Measurements from ENCODE around the gene TBC1D19.
"Not testable (repeated sequence)": the region's sequence is repeated elsewhere in the genome, so short reads cannot be mapped to it uniquely, and the experiment has no call there.

The TBC1D19 gene

GRCh38 chr4:26594778-26595177 is 10.9 kb downstream of the TBC1D19 start:
- DNase-seq (ENCODE audit: low read depth in 2 of 2, low spot score in 1 of 2), result no peak

GRCh38 chr4:26596843-26597242 is 13.0 kb downstream of the TBC1D19 start:
- no peak for DNase-seq (ENCODE audit: low read depth in 2 of 2, low spot score in 1 of 2)

- DNase-seq (ENCODE audit: low read depth in 2 of 2, low spot score in 1 of 2), result no peak
Measured at GRCh38 chr4:26601204-26601603, 17.3 kb downstream of the TBC1D19 start.

- no peak for DNase-seq (ENCODE audit: low read depth in 2 of 2, low spot score in 1 of 2)
Measured at GRCh38 chr4:26607776-26608175, 23.9 kb downstream of the TBC1D19 start.

- no peak for DNase-seq (ENCODE audit: low read depth in 2 of 2, low spot score in 1 of 2)
Measured at GRCh38 chr4:26609391-26609790, 25.5 kb downstream of the TBC1D19 start.

GRCh38 chr4:26609868-26610267 is 26.0 kb downstream of the TBC1D19 start:
- no peak for DNase-seq (ENCODE audit: low read depth in 2 of 2, low spot score in 1 of 2)

GRCh38 chr4:26611372-26611771 is 27.5 kb downstream of the TBC1D19 start:
- DNase-seq (ENCODE audit: low read depth in 2 of 2, low spot score in 1 of 2), result no peak

- DNase-seq (ENCODE audit: low read depth in 2 of 2, low spot score in 1 of 2), result no peak
Measured at GRCh38 chr4:26611885-26612284, 28.0 kb downstream of the TBC1D19 start.

GRCh38 chr4:26613237-26613636 is 29.4 kb downstream of the TBC1D19 start:
- DNase-seq (ENCODE audit: low read depth in 2 of 2, low spot score in 1 of 2), result no peak

GRCh38 chr4:26613735-26614134 is 29.9 kb downstream of the TBC1D19 start:
- DNase-seq (ENCODE audit: low read depth in 2 of 2, low spot score in 1 of 2), result no peak

- no peak for DNase-seq (ENCODE audit: low read depth in 2 of 2, low spot score in 1 of 2)
Measured at GRCh38 chr4:26619784-26620183, 35.9 kb downstream of the TBC1D19 start.

- no peak for DNase-seq (ENCODE audit: low read depth in 2 of 2, low spot score in 1 of 2)
Measured at GRCh38 chr4:26621366-26621765, 37.5 kb downstream of the TBC1D19 start.

- no peak for DNase-seq (ENCODE audit: low read depth in 2 of 2, low spot score in 1 of 2)
Measured at GRCh38 chr4:26622913-26623312, 39.0 kb downstream of the TBC1D19 start.

GRCh38 chr4:26626658-26627057 is 42.8 kb downstream of the TBC1D19 start:
- DNase-seq (ENCODE audit: low read depth in 2 of 2, low spot score in 1 of 2), result not testable (repeated sequence)

- no peak for DNase-seq (ENCODE audit: low read depth in 2 of 2, low spot score in 1 of 2)
Measured at GRCh38 chr4:26632916-26633315, 49.0 kb downstream of the TBC1D19 start.

- DNase-seq (ENCODE audit: low read depth in 2 of 2, low spot score in 1 of 2), result no peak
Measured at GRCh38 chr4:26634237-26634636, 50.4 kb downstream of the TBC1D19 start.

- DNase-seq (ENCODE audit: low read depth in 2 of 2, low spot score in 1 of 2), result no peak
Measured at GRCh38 chr4:26636458-26636857, 52.6 kb downstream of the TBC1D19 start.

- not testable (repeated sequence) for DNase-seq (ENCODE audit: low read depth in 2 of 2, low spot score in 1 of 2)
Measured at GRCh38 chr4:26640639-26641038, 56.8 kb downstream of the TBC1D19 start.

GRCh38 chr4:26647523-26648224 is 63.8 kb downstream of the TBC1D19 start:
- no peak for DNase-seq (ENCODE audit: low read depth in 2 of 2, low spot score in 1 of 2)

- DNase-seq (ENCODE audit: low read depth in 2 of 2, low spot score in 1 of 2), result no peak
Measured at GRCh38 chr4:26648260-26648659, 64.4 kb downstream of the TBC1D19 start.

GRCh38 chr4:26660261-26660660 is 76.4 kb downstream of the TBC1D19 start:
- no peak for DNase-seq (ENCODE audit: low read depth in 2 of 2, low spot score in 1 of 2)

GRCh38 chr4:26663888-26664287 is 80.0 kb downstream of the TBC1D19 start:
- no peak for DNase-seq (ENCODE audit: low read depth in 2 of 2, low spot score in 1 of 2)

- no peak for DNase-seq (ENCODE audit: low read depth in 2 of 2, low spot score in 1 of 2)
Measured at GRCh38 chr4:26670903-26671537, 87.1 kb downstream of the TBC1D19 start.

Measured in stimulated activated CD8-positive, alpha-beta memory T cell treated with anti-CD3 and anti-CD28 coated beads, Interleukin-4, amount 100 ng/mL, for 1 hour (primary cell).